Stomach (tissue), 9 donors: Measurements from ENCODE around the gene PDHB. TPM values are rescaled to one million over a fixed set of nuclear protein-coding genes. Genes with fewer than 3 reads are reported as not detected.
A peak's percentile ranks its signal among the peaks of the same experiment; 100 is the strongest.

Experiments
- DNase-seq, 2 donors: peaks; one replicate each; pipeline versions ENCODE4 v3.0.0 to v3.0.0-alpha.2; 2013 to 2019
- H3K27ac ChIP-seq, 5 donors: fragments of 200-600 bp in 4 of 5; sonication (generic) in 4 of 5; one replicate each; pipeline ENCODE4 v1.5.1; 2013 to 2019; ENCODE audit warnings: mild to moderate bottlenecking in 1 of 5, moderate library complexity in 1 of 5
- H3K27me3 ChIP-seq, 3 donors: fragments of 200-600 bp; sonication (generic); one replicate each; pipeline ENCODE4 v1.5.1; 2017 to 2019; ENCODE audit warnings: mixed run types in 1 of 3
- H3K36me3 ChIP-seq, 4 donors: fragments of 200-600 bp; sonication (generic); 1 replicate in 3 of 4; 2 replicates in 1 of 4; pipeline ENCODE4 v1.5.1; 2016 to 2019
- H3K4me1 ChIP-seq, 4 donors: fragments of 200-600 bp; sonication (generic); one replicate each; pipeline ENCODE4 v1.5.1; 2016 to 2019
- H3K4me3 ChIP-seq, 4 donors: fragments of 200-600 bp; sonication (generic) in 3 of 4; one replicate each; pipeline ENCODE4 v1.5.1; 2016 to 2019; ENCODE audit warnings: mild to moderate bottlenecking in 1 of 4
- H3K9me3 ChIP-seq, 4 donors: fragments of 200-600 bp; sonication (generic); one replicate each; pipeline ENCODE4 v1.5.1; 2016 to 2019
- CTCF ChIP-seq, 7 experiments: fragments of 450-650 bp in 4 of 7; fragments of 200-600 bp in 3 of 7; sonication (generic) in 3 of 7; IDR thresholded peaks; one replicate each; pipeline ENCODE4 v1.5.1; 2016 to 2019; ENCODE audit warnings: antibody characterized with exemption in 7 of 7, control low read depth in 2 of 7, mild to moderate bottlenecking in 1 of 7
- EP300 ChIP-seq: sonication (generic); formaldehyde crosslinking; IDR thresholded peaks from one replicate; pipeline ENCODE4 v1.6.1; 2017; ENCODE audit warnings: antibody characterized with exemption
- POLR2A ChIP-seq, 4 donors: fragments of 450-650 bp; IDR thresholded peaks; one replicate each; pipeline ENCODE4 v1.6.1; 2016; ENCODE audit warnings: antibody characterized with exemption in 4 of 4, control low read depth in 2 of 4, mild to moderate bottlenecking in 1 of 4, moderate library complexity in 1 of 4
- POLR2AphosphoS5 ChIP-seq, 3 donors: sonication (generic); formaldehyde crosslinking; IDR thresholded peaks; one replicate each; pipeline ENCODE4 v1.6.1; 2016; ENCODE audit warnings: antibody characterized with exemption in 3 of 3
- WGBS, 5 donors: extraction: QIAGEN DNeasy Blood & Tissue Kit in 3 of 5; methylation state at CpG; one replicate each; pipeline versions ENCODE4 v1.1.5 to v1.1.7; 2013 to 2018; 5-methylcytosine and 5-hydroxymethylcytosine counted together
- intact Hi-C: fragments of 100-400 bp; cut with DNase I; formaldehyde crosslinking; loops from one replicate; pipeline ENCODE4 v1.15.1; 2023; ENCODE audit warnings: low total_unique reads
- polyA plus RNA-seq, 3 donors: library from polyadenylated mRNA; stranded (reverse); fragments of 200-250 nt; gene quantifications; one replicate each; pipeline ENCODE4 v1.2.3, GENCODE V29; 2013
- total RNA-seq, 5 donors: library from RNA; depleted of rRNA; stranded (reverse); fragments of >200 nt; gene quantifications; one replicate each; pipeline versions ENCODE4 v1.1.0 to v1.2.3, GENCODE V29; 2014 to 2016
- donor health status: healthy with polysubstance abuse.
- donor health status: Bipolar disorder and iron deficiency.
- donor health status: healthy.

The PDHB gene
- total and polyA plus RNA-seq, 8 donors: 24.5 to 246 (median 86.2) TPM

- peaks cover 11 to 37% (median 28%) of the 10 kb centered on the region in 4 donors for H3K4me1 ChIP-seq
- peaks cover 19 to 20% (median 19%) of the 10 kb centered on the region in 4 donors for H3K36me3 ChIP-seq
- no peak overlapping the region for H3K4me3 ChIP-seq
- TF ChIP-seq POLR2AphosphoS5 (IDR thresholded peaks at IDR 0.05): peak in 1 of 3 donors; percentile 46
- no peak for TF ChIP-seq POLR2A (IDR thresholded peaks at IDR 0.05)
- TF ChIP-seq CTCF (IDR thresholded peaks at IDR 0.05): no peak
- TF ChIP-seq EP300: no peak
- 48 to 80% (median 76%) methylated on average over 1 of the region's 1 CpG for WGBS, 5 donors
- no peaks in the 10 kb centered on the region for H3K27me3 ChIP-seq
- intact Hi-C loops: no loop called here
- no peaks in the 10 kb centered on the region for H3K9me3 ChIP-seq
- DNase-seq: peak in 1 of 2 donors; percentile 36
- H3K27ac ChIP-seq: peak overlapping the region in 4 of 5 donors; percentile 90 to 97 (median 92)
Observed at GRCh38 chr3:58434990-58435389, 1.4 kb upstream of the PDHB start.

GRCh38 chr3:58434511-58434910 is 879 bp upstream of the PDHB start:
- WGBS, 5 donors: 85 to 93% (median 87%) methylated on average over 11 of the region's 11 CpGs
- H3K27ac ChIP-seq: peak overlapping the region in 4 of 5 donors; percentile 90 to 97 (median 92)
- H3K9me3 ChIP-seq: no peaks in the 10 kb centered on the region
- no peak for DNase-seq
- intact Hi-C loops: no loop called here
- no peak for TF ChIP-seq POLR2A (IDR thresholded peaks at IDR 0.05)
- no peak for TF ChIP-seq POLR2AphosphoS5 (IDR thresholded peaks at IDR 0.05)
- no peak for TF ChIP-seq EP300
- TF ChIP-seq CTCF (IDR thresholded peaks at IDR 0.05): no peak
- no peak overlapping the region for H3K4me3 ChIP-seq
- H3K4me1 ChIP-seq: peaks cover 11 to 37% (median 28%) of the 10 kb centered on the region in 4 donors
- H3K27me3 ChIP-seq: no peaks in the 10 kb centered on the region
- peaks cover 24 to 25% (median 24%) of the 10 kb centered on the region in 4 donors for H3K36me3 ChIP-seq

- TF ChIP-seq EP300 (no peak), CTCF (IDR thresholded peaks at IDR 0.05) (no peak), POLR2A (IDR thresholded peaks at IDR 0.05) (no peak), POLR2AphosphoS5 (IDR thresholded peaks at IDR 0.05) (no peak)
- peak overlapping the region; percentile 66 to 73 (median 70) for H3K4me3 ChIP-seq
- no peak for DNase-seq
- H3K36me3 ChIP-seq: peaks cover 28% of the 10 kb centered on the region in 4 donors
- H3K9me3 ChIP-seq: no peaks in the 10 kb centered on the region
- H3K4me1 ChIP-seq: peaks cover 11 to 37% (median 28%) of the 10 kb centered on the region in 4 donors
- intact Hi-C loops: no loop called here
- peak overlapping the region; percentile 62 to 97 (median 91) for H3K27ac ChIP-seq
- WGBS, 5 donors: 56 to 69% (median 65%) methylated on average over 3 of the region's 3 CpGs
- H3K27me3 ChIP-seq: no peaks in the 10 kb centered on the region
Observed at GRCh38 chr3:58434168-58434504, 504 bp upstream of the PDHB start.

GRCh38 chr3:58432905-58433304 is 727 bp downstream of the PDHB start:
- peak overlapping the region in 4 of 5 donors; percentile 90 to 97 (median 92) for H3K27ac ChIP-seq
- no peaks in the 10 kb centered on the region for H3K27me3 ChIP-seq
- TF ChIP-seq POLR2AphosphoS5 (IDR thresholded peaks at IDR 0.05) (no peak), CTCF (IDR thresholded peaks at IDR 0.05) (no peak), EP300 (no peak), POLR2A (IDR thresholded peaks at IDR 0.05) (no peak)
- peaks cover 17 to 49% (median 32%) of the 10 kb centered on the region in 4 donors for H3K4me1 ChIP-seq
- DNase-seq: no peak
- H3K4me3 ChIP-seq: peak overlapping the region; percentile 66 to 73 (median 70)
- WGBS, 5 donors: 51 to 56% (median 53%) methylated on average over 6 of the region's 6 CpGs
- intact Hi-C loops: no loop called here
- no peaks in the 10 kb centered on the region for H3K9me3 ChIP-seq
- H3K36me3 ChIP-seq: peaks cover 40 to 41% (median 40%) of the 10 kb centered on the region in 4 donors
